WTC11 (cell line): Measurements from ENCODE around the gene TXNL4A.

ENCODE experiments used
- ATF3 ChIP-seq: sonication (generic); formaldehyde crosslinking; conservative IDR thresholded peaks from 2 replicates; pipeline ENCODE4 v1.8.1; 2022; ENCODE audit warnings: mild to moderate bottlenecking, missing genetic modification reagents
- CREB1 ChIP-seq: sonication (generic); formaldehyde crosslinking; IDR thresholded peaks from 2 replicates; pipeline ENCODE4 v1.8.0; 2023; ENCODE audit warnings: mild to moderate bottlenecking, missing genetic modification reagents
- CTCF ChIP-seq: fragments of 200-600 bp; IDR thresholded peaks from 2 replicates; pipeline ENCODE4 v1.8.0; 2022; ENCODE audit warnings: antibody characterized with exemption
- E2F5 ChIP-seq: sonication (generic); formaldehyde crosslinking; IDR thresholded peaks from 2 replicates; pipeline ENCODE4 v1.8.1; 2022; ENCODE audit warnings: mild to moderate bottlenecking, moderate library complexity, missing genetic modification reagents
- FOXJ3 ChIP-seq: sonication (generic); formaldehyde crosslinking; IDR thresholded peaks from 2 replicates; pipeline ENCODE4 v1.9.0; 2021; ENCODE audit warnings: missing genetic modification reagents, mild to moderate bottlenecking, borderline replicate concordance
- IRF2 ChIP-seq: sonication (generic); formaldehyde crosslinking; IDR thresholded peaks from 2 replicates; pipeline ENCODE4 v1.8.0; 2022; ENCODE audit warnings: low read depth, missing genetic modification reagents, borderline replicate concordance
- JUN ChIP-seq: sonication (generic); formaldehyde crosslinking; IDR thresholded peaks from 2 replicates; pipeline ENCODE4 v1.8.0; 2023; ENCODE audit warnings: mild to moderate bottlenecking, missing genetic modification reagents
- MAX ChIP-seq: sonication (generic); formaldehyde crosslinking; IDR thresholded peaks from 2 replicates; pipeline ENCODE4 v1.8.0; 2022; ENCODE audit warnings: mild to moderate bottlenecking, missing genetic modification reagents
- SMAD4 ChIP-seq: sonication (generic); formaldehyde crosslinking; IDR thresholded peaks from 2 replicates; pipeline ENCODE4 v1.8.0; 2022; ENCODE audit warnings: mild to moderate bottlenecking, missing genetic modification reagents
- TEAD4 ChIP-seq: sonication (generic); formaldehyde crosslinking; IDR thresholded peaks from 2 replicates; pipeline ENCODE4 v1.8.0; 2022; ENCODE audit warnings: mild to moderate bottlenecking, missing genetic modification reagents
- USF2 ChIP-seq: sonication (generic); formaldehyde crosslinking; IDR thresholded peaks from 2 replicates; pipeline ENCODE4 v1.8.1; 2023; ENCODE audit warnings: mild to moderate bottlenecking, missing genetic modification reagents, moderate library complexity
- ZNF317 ChIP-seq: sonication (generic); formaldehyde crosslinking; IDR thresholded peaks from 2 replicates; pipeline ENCODE4 v1.8.1; 2023; ENCODE audit warnings: low read depth, mild to moderate bottlenecking, moderate library complexity, missing genetic modification reagents, borderline replicate concordance

- no peak for TF ChIP-seq CTCF
- TF ChIP-seq JUN (CRISPR knock-in tag) = no peak
- no peak for TF ChIP-seq ATF3 (CRISPR knock-in tag)
- TF ChIP-seq ZNF317 = no peak
- no peak for TF ChIP-seq USF2
- TF ChIP-seq CREB1 (CRISPR knock-in tag) = no peak
- no peak for TF ChIP-seq TEAD4 (CRISPR knock-in tag)
- TF ChIP-seq SMAD4 = no peak
- no peak for TF ChIP-seq MAX (CRISPR knock-in tag)
- no peak for TF ChIP-seq E2F5 (CRISPR knock-in tag)
- TF ChIP-seq IRF2 (CRISPR knock-in tag) = no peak
- TF ChIP-seq FOXJ3 (CRISPR knock-in tag) = no peak
Measured at GRCh38 chr18:79971986-79972385, 16.4 kb downstream of the TXNL4A start.
